Measurements from ENCODE around the gene GNG12. TPM values are rescaled to one million over a fixed set of nuclear protein-coding genes. Genes with fewer than 3 reads are reported as not detected.

The GNG12 gene
- total and polyA plus RNA-seq, 8 donors: 51.2 to 71.9 (median 57.1) TPM

DNA sequence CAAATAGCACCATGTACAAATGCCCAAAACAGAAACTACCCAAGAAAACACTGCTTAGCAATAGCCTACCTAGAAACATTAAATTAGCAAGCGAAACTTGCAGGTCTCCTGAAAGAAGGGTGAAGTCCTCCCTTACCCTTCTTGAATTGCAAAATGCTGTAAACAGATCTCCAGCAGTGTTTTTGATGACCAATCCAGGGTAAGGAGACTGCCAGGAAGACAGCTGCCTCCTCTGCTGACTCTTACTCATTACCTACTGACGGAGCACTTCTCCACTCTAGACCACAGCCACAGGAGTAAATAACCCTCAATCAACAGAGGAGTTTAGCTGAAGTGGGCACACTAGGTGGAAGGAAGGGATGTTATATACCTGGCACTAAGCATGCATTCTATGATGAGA lies 180.5 kb downstream of the GNG12 start:
- peak; percentile 75 for ATAC-seq
- DNase-seq: no peak
- TF ChIP-seq, protein P1, sequence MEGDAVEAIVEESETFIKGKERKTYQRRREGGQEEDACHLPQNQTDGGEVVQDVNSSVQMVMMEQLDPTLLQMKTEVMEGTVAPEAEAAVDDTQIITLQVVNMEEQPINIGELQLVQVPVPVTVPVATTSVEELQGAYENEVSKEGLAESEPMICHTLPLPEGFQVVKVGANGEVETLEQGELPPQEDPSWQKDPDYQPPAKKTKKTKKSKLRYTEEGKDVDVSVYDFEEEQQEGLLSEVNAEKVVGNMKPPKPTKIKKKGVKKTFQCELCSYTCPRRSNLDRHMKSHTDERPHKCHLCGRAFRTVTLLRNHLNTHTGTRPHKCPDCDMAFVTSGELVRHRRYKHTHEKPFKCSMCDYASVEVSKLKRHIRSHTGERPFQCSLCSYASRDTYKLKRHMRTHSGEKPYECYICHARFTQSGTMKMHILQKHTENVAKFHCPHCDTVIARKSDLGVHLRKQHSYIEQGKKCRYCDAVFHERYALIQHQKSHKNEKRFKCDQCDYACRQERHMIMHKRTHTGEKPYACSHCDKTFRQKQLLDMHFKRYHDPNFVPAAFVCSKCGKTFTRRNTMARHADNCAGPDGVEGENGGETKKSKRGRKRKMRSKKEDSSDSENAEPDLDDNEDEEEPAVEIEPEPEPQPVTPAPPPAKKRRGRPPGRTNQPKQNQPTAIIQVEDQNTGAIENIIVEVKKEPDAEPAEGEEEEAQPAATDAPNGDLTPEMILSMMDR (IDR thresholded peaks at IDR 0.05): no peak

More for the DNA sequence above, 180.5 kb downstream of the GNG12 start:
- Histone ChIP-seq H3K27ac (no peak overlapping the region), H3K36me3 (no peaks in the 10 kb centered on the region), H3K4me1 (no peaks in the 10 kb centered on the region), H3K27me3 (no peaks in the 10 kb centered on the region), H3K4me3 (no peak overlapping the region), H3K9me3 (no peaks in the 10 kb centered on the region)
- intact Hi-C loops (cut with DNase I): no loop called here

Other genes starting within 250 kb of the GNG12 start
- 10 to 100 TPM; 29.1 to 30.9 TPM for gene GADD45A, start 148.3 kb downstream of the GNG12 start, total RNA-seq
- gene GADD45A, start 148.3 kb downstream of the GNG12 start, polyA plus RNA-seq (ENCODE audit: insufficient read length in 6 of 6): 10 to 100 TPM; 25.3 to 37.1 (median 30.1) TPM
- 1 to 10 TPM in 1 of 2 donors, under 1 TPM in 1; 0.47 to 3.1 TPM for gene DIRAS3, start 217.2 kb upstream of the GNG12 start, total RNA-seq
- gene DIRAS3, start 217.2 kb upstream of the GNG12 start, polyA plus RNA-seq (ENCODE audit: insufficient read length in 6 of 6): 1 to 10 TPM; 2.2 to 3.6 (median 3.2) TPM

All from left lung (tissue), 10 donors.